Caki2 (cell line): ENCODE results near the gene RAB3IP. TPM values are rescaled to one million over a fixed set of nuclear protein-coding genes. Genes with fewer than 3 reads are reported as not detected.

ENCODE experiments used
- DNase-seq: peaks from one replicate; pipeline ENCODE4 v3.0.0-alpha.2; 2015; ENCODE audit warnings: low read depth
- in situ Hi-C: cut with HindIII; loops from 2 replicates; pipeline ENCODE4 v1.10.0; 2016; ENCODE audit warnings: low sequenced_read_pairs, low pct_unique_long_range_greater_than_20kb, mixed read lengths
- total RNA-seq: library from RNA; depleted of rRNA; stranded (reverse); fragments of >200 nt; shearing (Covaris generic); gene quantifications from 2 replicates; pipeline ENCODE4 v1.2.3, GENCODE V29; 2014; ENCODE audit warnings: low replicate concordance; rRNA removed

RAB3IP gene
- total RNA-seq, 1 experiment from 2014 or later, result 49.4 TPM

DNA sequence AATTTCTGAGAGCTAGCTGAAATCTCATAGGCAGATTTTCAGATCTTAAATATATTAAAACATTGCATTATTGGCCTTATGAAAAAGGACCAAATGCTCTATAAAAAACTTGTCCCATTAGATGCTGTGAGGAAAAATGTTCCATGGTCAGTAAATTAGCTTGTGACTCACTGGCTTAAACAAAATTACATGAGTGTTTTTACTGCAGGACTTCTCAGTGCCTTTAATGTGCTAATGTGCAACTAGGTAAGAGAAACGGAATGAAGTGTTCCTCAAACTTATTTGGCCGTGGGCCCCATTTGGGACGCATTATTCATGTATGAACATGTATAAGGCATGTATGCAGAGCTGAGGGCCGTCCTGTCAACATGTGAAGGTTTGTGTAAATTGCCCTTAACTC lies 128.0 kb downstream of the RAB3IP start:
- no peak for DNase-seq
- in situ Hi-C loops, result no loop called here

GRCh38 chr12:69868695-69869094 lies 130.0 kb downstream of the RAB3IP start:
- no peak for DNase-seq
- in situ Hi-C loops, result no loop called here

DNA sequence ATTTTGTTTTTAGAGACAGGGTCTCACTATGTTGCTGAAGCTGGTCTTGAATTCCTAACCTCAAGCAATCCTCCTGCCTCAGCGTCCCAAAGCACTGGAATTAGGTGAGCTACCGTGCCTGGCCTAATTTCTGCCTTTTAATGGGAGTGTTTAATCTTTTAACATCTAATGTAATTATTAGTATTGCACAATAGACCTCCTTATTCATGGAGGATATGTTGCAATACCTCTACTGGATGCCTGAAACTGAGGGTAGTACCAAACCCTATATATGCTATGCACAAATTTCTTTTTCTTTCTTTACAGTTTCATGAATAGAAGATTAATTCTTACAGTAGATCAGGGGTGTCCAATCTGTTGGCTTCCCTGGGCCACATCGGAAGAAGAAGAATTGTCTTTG lies 134.1 kb downstream of the RAB3IP start:
- in situ Hi-C loops, result no loop called here
- no peak for DNase-seq

Other genes starting within 250 kb of the RAB3IP start
- 577 and 641 TPM in 2 replicates for gene CCT2, start 153.4 kb upstream of the RAB3IP start, total RNA-seq
- gene LRRC10, start 128.0 kb upstream of the RAB3IP start, total RNA-seq, result not detected in 2 replicates
- gene BEST3, start 39.6 kb upstream of the RAB3IP start, total RNA-seq, result 0.12 and 0.54 TPM in 2 replicates
- gene MYRFL, start 86.4 kb downstream of the RAB3IP start, total RNA-seq, result not detected in 2 replicates